ENCODE measurements around the gene TOP1. TPM values are rescaled to one million over a fixed set of nuclear protein-coding genes. Genes with fewer than 3 reads are reported as not detected.

TOP1 gene
- total RNA-seq, 1 experiment from 2014 or later: 129 TPM

- peaks cover 5% of the 10 kb centered on the region for H3K9me3 Mint-ChIP-seq (ENCODE audit: low read depth, unreplicated experiment)
- peaks cover 75% of the 10 kb centered on the region for H3K4me1 Mint-ChIP-seq (ENCODE audit: low read depth, unreplicated experiment)
These were observed 21.1 kb upstream of the TOP1 start for GRCh38 chr20:41007481-41007880.

GRCh38 chr20:41009946-41010345 is 18.7 kb upstream of the TOP1 start:
- Mint-ChIP-seq H3K27ac (ENCODE audit: unreplicated experiment) (peak overlapping the region; percentile 46), H3K4me1 (ENCODE audit: low read depth, unreplicated experiment) (peaks cover 65% of the 10 kb centered on the region)

More at GRCh38 chr20:41007481-41007880, 21.1 kb upstream of the TOP1 start:
- Mint-ChIP-seq H3K27ac (ENCODE audit: unreplicated experiment) (peak overlapping the region; percentile 65), H3K36me3 (ENCODE audit: insufficient read depth, unreplicated experiment) (peaks cover 31% of the 10 kb centered on the region), H3K4me3 (ENCODE audit: low read depth, unreplicated experiment) (no peak overlapping the region), H3K27me3 (ENCODE audit: unreplicated experiment) (no peaks in the 10 kb centered on the region)
- no peak for TF ChIP-seq CTCF (IDR thresholded peaks at IDR 0.05; ENCODE audit: unreplicated experiment)
- no TSS peak for BruUV-seq (replicated peaks)
- CTCF ChIA-PET: no interaction called here
- no peak for DNase-seq
- intact Hi-C loops (cut with micrococcal nuclease; ENCODE audit: unreplicated experiment): no loop called here

DNA sequence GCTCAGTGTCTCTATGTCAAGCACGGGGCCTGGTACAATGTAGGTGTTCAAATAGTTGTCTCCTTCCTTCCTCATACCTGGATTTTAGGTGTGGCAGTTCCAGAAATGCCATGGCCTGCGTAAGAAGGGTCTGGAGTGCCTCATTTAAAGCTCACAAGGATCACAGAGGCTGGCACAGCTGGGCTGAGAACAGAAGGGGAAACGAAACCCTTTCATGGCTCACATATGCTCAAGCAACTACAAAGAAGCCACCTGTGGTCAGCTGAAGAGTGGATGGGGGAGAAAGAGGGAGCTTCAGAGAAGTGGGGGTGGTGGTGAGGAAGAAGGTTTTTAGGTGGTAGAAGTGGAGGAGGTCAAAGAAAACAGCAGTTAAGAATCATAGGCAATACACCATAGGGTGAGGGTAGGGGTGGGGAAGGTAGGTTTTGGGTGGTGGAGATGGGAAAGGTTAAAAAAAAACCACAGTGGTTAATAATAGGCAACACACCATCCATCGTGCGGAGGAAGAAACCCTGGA is 17.0 kb upstream of the TOP1 start:
- Mint-ChIP-seq H3K27me3 (ENCODE audit: unreplicated experiment) (no peaks in the 10 kb centered on the region), H3K4me3 (ENCODE audit: low read depth, unreplicated experiment) (no peak overlapping the region), H3K4me1 (ENCODE audit: low read depth, unreplicated experiment) (peaks cover 64% of the 10 kb centered on the region), H3K9me3 (ENCODE audit: low read depth, unreplicated experiment) (peaks cover 3% of the 10 kb centered on the region), H3K36me3 (ENCODE audit: insufficient read depth, unreplicated experiment) (peaks cover 13% of the 10 kb centered on the region), H3K27ac (ENCODE audit: unreplicated experiment) (peak overlapping the region; percentile 88)
- CTCF ChIA-PET: interaction anchor here (0.6 to 1.0 kb wide), 3 partner anchors 16 to 77 kb away, joined by 4 read pairs; no protein-coding TSS in a partner anchor
- intact Hi-C loops (cut with micrococcal nuclease; ENCODE audit: unreplicated experiment): no loop called here
- no TSS peak for BruUV-seq (replicated peaks)
- no peak for TF ChIP-seq CTCF (IDR thresholded peaks at IDR 0.05; ENCODE audit: unreplicated experiment)
- DNase-seq: peak; percentile 65

More at GRCh38 chr20:41009946-41010345, 18.7 kb upstream of the TOP1 start:
- Mint-ChIP-seq H3K36me3 (ENCODE audit: insufficient read depth, unreplicated experiment) (peaks cover 21% of the 10 kb centered on the region), H3K9me3 (ENCODE audit: low read depth, unreplicated experiment) (peaks cover 5% of the 10 kb centered on the region), H3K27me3 (ENCODE audit: unreplicated experiment) (no peaks in the 10 kb centered on the region), H3K4me3 (ENCODE audit: low read depth, unreplicated experiment) (no peak overlapping the region)
- intact Hi-C loops (cut with micrococcal nuclease; ENCODE audit: unreplicated experiment): no loop called here
- no peak for TF ChIP-seq CTCF (IDR thresholded peaks at IDR 0.05; ENCODE audit: unreplicated experiment)
- CTCF ChIA-PET: no interaction called here
- no peak for DNase-seq
- no TSS peak for BruUV-seq (replicated peaks)

GRCh38 chr20:41014561-41015088 is 14.0 kb upstream of the TOP1 start:
- TF ChIP-seq CTCF (IDR thresholded peaks at IDR 0.05; ENCODE audit: unreplicated experiment): no peak
- no peaks in the 10 kb centered on the region for H3K27me3 Mint-ChIP-seq (ENCODE audit: unreplicated experiment)
- intact Hi-C loops (cut with micrococcal nuclease; ENCODE audit: unreplicated experiment): no loop called here
- H3K4me1 Mint-ChIP-seq (ENCODE audit: low read depth, unreplicated experiment): peaks cover 73% of the 10 kb centered on the region
- H3K36me3 Mint-ChIP-seq (ENCODE audit: insufficient read depth, unreplicated experiment): peaks cover 13% of the 10 kb centered on the region
- no peak overlapping the region for H3K4me3 Mint-ChIP-seq (ENCODE audit: low read depth, unreplicated experiment)
- no peak overlapping the region for H3K27ac Mint-ChIP-seq (ENCODE audit: unreplicated experiment)
- H3K9me3 Mint-ChIP-seq (ENCODE audit: low read depth, unreplicated experiment): peaks cover 2% of the 10 kb centered on the region
- BruUV-seq (replicated peaks): no TSS peak
- no peak for DNase-seq
- CTCF ChIA-PET: no interaction called here

Data from Calu3 (cell line).